ENCODE results near the gene RIMS3.
A peak's percentile ranks its signal among the peaks of the same experiment; 100 is the strongest.

DNA sequence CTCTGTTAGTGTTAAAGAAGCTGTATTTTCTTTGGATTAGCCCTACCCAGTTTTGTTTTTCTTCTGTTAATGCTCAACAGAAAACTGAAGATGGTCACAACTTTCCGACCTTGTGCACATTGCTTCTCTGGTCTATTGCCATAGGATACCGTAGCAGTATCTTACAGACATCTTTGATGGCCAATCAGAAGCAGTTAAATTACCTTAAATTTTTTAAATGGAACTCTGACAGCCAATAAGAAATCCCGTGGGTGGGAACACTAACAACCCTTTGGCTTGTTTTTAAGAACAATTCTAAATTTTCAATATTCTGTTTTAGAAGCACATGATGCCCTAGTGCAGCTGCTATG lies 43.2 kb upstream of the RIMS3 start:
- no peak for TF ChIP-seq EP300 (IDR thresholded peaks at IDR 0.05; ENCODE audit: borderline replicate concordance)
- TF ChIP-seq ZBTB7A (IDR thresholded peaks at IDR 0.05; ENCODE audit: low read depth), result no peak
- TF ChIP-seq, protein P1, sequence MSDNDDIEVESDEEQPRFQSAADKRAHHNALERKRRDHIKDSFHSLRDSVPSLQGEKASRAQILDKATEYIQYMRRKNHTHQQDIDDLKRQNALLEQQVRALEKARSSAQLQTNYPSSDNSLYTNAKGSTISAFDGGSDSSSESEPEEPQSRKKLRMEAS (IDR thresholded peaks at IDR 0.05), result 0 out of 2 replicates have a peak, but pooled peaks have one; percentile 3
- TF ChIP-seq FOXM1 (IDR thresholded peaks at IDR 0.05; ENCODE audit: borderline replicate concordance, low read depth), result no peak
- no peak for TF ChIP-seq RAD21 (IDR thresholded peaks at IDR 0.05; ENCODE audit: low read depth)
- TF ChIP-seq, protein P2, sequence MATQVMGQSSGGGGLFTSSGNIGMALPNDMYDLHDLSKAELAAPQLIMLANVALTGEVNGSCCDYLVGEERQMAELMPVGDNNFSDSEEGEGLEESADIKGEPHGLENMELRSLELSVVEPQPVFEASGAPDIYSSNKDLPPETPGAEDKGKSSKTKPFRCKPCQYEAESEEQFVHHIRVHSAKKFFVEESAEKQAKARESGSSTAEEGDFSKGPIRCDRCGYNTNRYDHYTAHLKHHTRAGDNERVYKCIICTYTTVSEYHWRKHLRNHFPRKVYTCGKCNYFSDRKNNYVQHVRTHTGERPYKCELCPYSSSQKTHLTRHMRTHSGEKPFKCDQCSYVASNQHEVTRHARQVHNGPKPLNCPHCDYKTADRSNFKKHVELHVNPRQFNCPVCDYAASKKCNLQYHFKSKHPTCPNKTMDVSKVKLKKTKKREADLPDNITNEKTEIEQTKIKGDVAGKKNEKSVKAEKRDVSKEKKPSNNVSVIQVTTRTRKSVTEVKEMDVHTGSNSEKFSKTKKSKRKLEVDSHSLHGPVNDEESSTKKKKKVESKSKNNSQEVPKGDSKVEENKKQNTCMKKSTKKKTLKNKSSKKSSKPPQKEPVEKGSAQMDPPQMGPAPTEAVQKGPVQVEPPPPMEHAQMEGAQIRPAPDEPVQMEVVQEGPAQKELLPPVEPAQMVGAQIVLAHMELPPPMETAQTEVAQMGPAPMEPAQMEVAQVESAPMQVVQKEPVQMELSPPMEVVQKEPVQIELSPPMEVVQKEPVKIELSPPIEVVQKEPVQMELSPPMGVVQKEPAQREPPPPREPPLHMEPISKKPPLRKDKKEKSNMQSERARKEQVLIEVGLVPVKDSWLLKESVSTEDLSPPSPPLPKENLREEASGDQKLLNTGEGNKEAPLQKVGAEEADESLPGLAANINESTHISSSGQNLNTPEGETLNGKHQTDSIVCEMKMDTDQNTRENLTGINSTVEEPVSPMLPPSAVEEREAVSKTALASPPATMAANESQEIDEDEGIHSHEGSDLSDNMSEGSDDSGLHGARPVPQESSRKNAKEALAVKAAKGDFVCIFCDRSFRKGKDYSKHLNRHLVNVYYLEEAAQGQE (IDR thresholded peaks at IDR 0.05; ENCODE audit: low read depth), result no peak
- TF ChIP-seq CEBPB (IDR thresholded peaks at IDR 0.05), result no peak
- TF ChIP-seq YY1 (IDR thresholded peaks at IDR 0.05; ENCODE audit: low read depth), result no peak
- no peak for TF ChIP-seq CREB1 (IDR thresholded peaks at IDR 0.05; ENCODE audit: low read depth)
- TF ChIP-seq TEAD4 (IDR thresholded peaks at IDR 0.05), result no peak
- TF ChIP-seq, protein P3, sequence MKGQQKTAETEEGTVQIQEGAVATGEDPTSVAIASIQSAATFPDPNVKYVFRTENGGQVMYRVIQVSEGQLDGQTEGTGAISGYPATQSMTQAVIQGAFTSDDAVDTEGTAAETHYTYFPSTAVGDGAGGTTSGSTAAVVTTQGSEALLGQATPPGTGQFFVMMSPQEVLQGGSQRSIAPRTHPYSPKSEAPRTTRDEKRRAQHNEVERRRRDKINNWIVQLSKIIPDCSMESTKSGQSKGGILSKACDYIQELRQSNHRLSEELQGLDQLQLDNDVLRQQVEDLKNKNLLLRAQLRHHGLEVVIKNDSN (IDR thresholded peaks at IDR 0.05), result no peak
- no peak for TF ChIP-seq TAF1 (IDR thresholded peaks at IDR 0.05; ENCODE audit: low read depth)
- no peak for TF ChIP-seq NFIC (IDR thresholded peaks at IDR 0.05)

Data from Ishikawa (cell line).